Measurements from ENCODE around the gene WNT11. TPM values are rescaled to one million over a fixed set of nuclear protein-coding genes. Genes with fewer than 3 reads are reported as not detected.

The WNT11 gene
- total RNA-seq, 1 donor from 2014 or later: not detected

GRCh38 chr11:76218449-76219178, 12.3 kb upstream of the WNT11 start:
- no peak for DNase-seq (ENCODE audit: low read depth)
- TF ChIP-seq, protein P1, sequence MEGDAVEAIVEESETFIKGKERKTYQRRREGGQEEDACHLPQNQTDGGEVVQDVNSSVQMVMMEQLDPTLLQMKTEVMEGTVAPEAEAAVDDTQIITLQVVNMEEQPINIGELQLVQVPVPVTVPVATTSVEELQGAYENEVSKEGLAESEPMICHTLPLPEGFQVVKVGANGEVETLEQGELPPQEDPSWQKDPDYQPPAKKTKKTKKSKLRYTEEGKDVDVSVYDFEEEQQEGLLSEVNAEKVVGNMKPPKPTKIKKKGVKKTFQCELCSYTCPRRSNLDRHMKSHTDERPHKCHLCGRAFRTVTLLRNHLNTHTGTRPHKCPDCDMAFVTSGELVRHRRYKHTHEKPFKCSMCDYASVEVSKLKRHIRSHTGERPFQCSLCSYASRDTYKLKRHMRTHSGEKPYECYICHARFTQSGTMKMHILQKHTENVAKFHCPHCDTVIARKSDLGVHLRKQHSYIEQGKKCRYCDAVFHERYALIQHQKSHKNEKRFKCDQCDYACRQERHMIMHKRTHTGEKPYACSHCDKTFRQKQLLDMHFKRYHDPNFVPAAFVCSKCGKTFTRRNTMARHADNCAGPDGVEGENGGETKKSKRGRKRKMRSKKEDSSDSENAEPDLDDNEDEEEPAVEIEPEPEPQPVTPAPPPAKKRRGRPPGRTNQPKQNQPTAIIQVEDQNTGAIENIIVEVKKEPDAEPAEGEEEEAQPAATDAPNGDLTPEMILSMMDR (conservative IDR thresholded peaks at IDR 0.05; ENCODE audit: low read depth, low read length): no peak
- no peak overlapping the region for H3K4me3 ChIP-seq (ENCODE audit: low read depth, low read length)

GRCh38 chr11:76217653-76218160, 11.4 kb upstream of the WNT11 start:
- no peak for DNase-seq (ENCODE audit: low read depth)
- no peak overlapping the region for H3K4me3 ChIP-seq (ENCODE audit: low read depth, low read length)
- TF ChIP-seq, protein P1 (conservative IDR thresholded peaks at IDR 0.05; ENCODE audit: low read depth, low read length): no peak

DNA sequence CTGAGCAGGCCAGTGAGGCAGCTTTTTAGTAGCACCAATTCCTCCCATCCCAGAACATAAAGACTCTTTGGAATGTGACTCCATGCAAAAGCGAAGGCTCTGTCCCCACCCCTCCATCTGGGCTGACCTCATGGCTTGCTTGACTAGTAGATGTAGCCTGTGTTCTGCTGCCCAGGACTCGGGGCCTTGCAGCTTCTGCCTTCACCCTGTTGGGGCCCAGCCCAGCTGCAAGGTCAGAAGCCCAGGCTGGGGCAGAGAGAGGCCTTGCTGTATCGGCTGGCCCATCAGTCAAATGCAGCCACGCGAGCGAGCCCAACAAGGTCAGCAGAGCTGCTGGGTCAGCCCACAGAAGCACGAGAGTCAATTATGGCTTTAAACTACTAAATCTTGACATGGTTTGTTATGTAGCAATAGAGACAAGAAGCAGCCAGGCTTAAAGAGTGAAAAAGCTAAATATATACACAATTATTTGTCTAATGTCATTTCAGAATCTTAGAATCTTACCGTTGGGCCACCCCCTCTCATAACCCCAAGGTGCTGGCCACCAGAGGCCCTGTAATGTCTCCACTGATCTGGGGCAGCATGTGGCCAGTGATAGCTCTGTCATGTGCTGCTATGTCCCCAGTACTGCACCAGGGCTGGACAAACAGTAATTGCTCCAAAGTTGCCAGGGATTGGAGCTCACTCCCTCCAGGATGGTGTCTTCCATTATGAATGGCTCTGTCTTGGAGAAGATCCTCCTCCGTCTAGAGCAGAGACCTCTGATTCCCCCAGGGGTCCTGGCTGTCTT, 10.4 kb upstream of the WNT11 start:
- no peak overlapping the region for H3K4me3 ChIP-seq (ENCODE audit: low read depth, low read length)
- TF ChIP-seq, protein P1 (conservative IDR thresholded peaks at IDR 0.05; ENCODE audit: low read depth, low read length): no peak
- DNase-seq (ENCODE audit: low read depth): no peak

DNA sequence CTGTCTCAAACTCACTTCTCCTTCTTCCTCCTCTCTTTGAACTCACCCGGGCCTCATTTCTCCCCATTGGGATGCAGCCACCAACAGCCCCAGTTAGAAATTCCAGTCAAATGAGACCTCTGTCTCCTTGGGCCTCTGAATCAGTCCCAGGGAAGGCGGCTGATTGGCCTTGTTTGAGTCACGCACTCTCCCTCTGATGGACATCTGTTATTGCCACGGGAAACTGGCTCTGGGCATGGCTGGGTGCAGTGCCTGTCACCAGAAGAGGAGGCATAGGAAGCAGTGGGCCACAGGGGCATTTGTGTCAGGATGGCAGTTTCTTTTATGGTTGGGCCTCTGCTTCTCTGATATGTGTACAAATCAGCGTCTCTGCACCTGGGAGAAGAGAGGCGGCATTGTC, 9.6 kb upstream of the WNT11 start:
- TF ChIP-seq, protein P1 (conservative IDR thresholded peaks at IDR 0.05; ENCODE audit: low read depth, low read length): no peak
- no peak overlapping the region for H3K4me3 ChIP-seq (ENCODE audit: low read depth, low read length)
- DNase-seq (ENCODE audit: low read depth): no peak

GRCh38 chr11:76214968-76215548, 8.8 kb upstream of the WNT11 start:
- TF ChIP-seq, protein P1 (conservative IDR thresholded peaks at IDR 0.05; ENCODE audit: low read depth, low read length): no peak
- no peak overlapping the region for H3K4me3 ChIP-seq (ENCODE audit: low read depth, low read length)
- DNase-seq (ENCODE audit: low read depth): no peak

DNA sequence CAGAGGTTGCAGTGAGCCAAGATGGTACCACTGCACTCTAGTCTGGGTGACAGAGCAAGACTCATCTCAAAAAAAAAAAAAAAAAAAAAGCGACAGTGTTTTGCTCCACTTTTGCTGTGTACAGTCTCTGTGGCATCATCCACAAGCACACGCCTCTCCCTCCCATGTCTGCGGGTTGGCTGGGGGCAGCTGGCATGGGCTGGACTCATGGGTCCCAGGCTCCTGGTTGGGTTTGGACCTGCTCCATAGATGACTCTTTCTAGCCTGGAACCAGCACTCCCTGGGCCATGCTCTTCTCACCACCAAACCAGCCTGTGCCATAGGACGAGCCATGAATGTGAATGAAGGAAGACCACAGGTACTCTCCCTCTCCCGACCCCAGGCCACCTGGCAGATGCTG, 7.9 kb upstream of the WNT11 start:
- no peak for DNase-seq (ENCODE audit: low read depth)
- no peak overlapping the region for H3K4me3 ChIP-seq (ENCODE audit: low read depth, low read length)
- TF ChIP-seq, protein P1 (conservative IDR thresholded peaks at IDR 0.05; ENCODE audit: low read depth, low read length): no peak

Measured in epithelial cell of proximal tubule (primary cell).